NCI-H748 treated with DMSO at 0.1 percent for 48 hours (cell line): ENCODE measurements around the gene KLHDC7B.

Source experiments
- DNase-seq: peaks from one replicate; lab custom pipeline; 2025; lab: John Stamatoyannopoulos, UW

The KLHDC7B gene

GRCh38 chr22:50548040-50548920 lies 2.6 kb downstream of the KLHDC7B start:
- DNase-seq = no peak

GRCh38 chr22:50548921-50549790 lies 3.5 kb downstream of the KLHDC7B start:
- no peak for DNase-seq

DNA sequence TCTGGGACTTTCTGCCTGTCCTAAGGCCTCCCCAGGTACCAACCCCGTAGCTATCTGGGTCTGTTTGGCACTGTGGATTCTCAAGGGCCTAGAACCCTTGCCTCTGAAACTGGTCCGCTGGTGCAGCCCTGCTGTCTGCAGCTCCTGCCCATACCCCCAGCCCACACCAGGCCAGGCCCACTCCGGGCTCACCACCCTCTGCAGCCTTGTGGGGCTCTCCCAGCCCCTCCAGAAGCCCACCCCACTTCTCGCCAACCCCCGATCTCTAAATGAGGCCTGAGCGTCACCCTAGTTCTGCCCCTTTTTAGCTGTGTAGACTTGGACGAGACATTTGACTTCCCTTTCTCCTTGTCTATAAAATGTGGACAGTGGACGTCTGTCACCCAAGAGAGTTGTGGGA lies 4.7 kb downstream of the KLHDC7B start:
- no peak for DNase-seq

- no peak for DNase-seq
Measured at GRCh38 chr22:50551160-50551752, 5.6 kb downstream of the KLHDC7B start.

- no peak for DNase-seq
Measured at GRCh38 chr22:50553310-50553709, 7.6 kb downstream of the KLHDC7B start.

DNA sequence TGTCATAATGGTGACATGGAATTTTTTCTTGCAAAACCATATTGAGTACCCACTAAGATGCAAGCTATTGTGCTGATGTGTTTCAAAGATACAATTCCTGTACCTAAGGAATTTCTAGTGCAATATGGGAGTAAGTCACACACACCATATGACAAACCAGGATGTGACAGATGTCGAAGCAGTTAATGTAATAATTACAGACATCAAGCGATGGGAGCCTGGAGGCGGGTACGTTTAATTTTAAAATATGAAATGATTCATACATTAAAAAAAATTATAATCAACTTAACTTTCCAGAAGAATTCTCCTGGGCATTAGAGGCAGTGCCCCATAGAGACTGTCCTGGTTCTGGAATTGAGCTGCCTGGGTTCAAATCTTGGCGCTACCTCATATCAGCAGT lies 11.0 kb downstream of the KLHDC7B start:
- DNase-seq = no peak

DNA sequence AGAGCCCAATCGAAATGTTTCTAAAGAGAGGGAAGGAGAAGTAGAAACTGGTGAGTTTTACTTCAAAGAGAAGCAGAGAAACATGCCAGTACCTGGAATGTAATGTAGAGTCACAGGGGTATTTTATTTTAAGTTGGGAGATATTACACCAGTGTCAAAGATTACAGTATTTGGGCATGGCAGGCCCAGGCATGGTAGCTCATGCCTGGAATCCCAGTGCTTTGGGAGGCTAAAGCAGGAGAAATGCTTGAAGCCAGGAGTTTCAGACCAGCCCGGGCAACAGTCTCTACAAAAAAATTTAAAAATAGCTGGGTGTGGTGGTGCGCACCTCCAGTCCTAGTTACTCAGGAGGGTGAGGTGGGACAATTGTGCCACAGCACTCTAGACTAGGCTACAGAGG lies 14.3 kb downstream of the KLHDC7B start:
- DNase-seq = no peak

- no peak for DNase-seq
Measured at GRCh38 chr22:50561401-50562358, 16.0 kb downstream of the KLHDC7B start.

DNA sequence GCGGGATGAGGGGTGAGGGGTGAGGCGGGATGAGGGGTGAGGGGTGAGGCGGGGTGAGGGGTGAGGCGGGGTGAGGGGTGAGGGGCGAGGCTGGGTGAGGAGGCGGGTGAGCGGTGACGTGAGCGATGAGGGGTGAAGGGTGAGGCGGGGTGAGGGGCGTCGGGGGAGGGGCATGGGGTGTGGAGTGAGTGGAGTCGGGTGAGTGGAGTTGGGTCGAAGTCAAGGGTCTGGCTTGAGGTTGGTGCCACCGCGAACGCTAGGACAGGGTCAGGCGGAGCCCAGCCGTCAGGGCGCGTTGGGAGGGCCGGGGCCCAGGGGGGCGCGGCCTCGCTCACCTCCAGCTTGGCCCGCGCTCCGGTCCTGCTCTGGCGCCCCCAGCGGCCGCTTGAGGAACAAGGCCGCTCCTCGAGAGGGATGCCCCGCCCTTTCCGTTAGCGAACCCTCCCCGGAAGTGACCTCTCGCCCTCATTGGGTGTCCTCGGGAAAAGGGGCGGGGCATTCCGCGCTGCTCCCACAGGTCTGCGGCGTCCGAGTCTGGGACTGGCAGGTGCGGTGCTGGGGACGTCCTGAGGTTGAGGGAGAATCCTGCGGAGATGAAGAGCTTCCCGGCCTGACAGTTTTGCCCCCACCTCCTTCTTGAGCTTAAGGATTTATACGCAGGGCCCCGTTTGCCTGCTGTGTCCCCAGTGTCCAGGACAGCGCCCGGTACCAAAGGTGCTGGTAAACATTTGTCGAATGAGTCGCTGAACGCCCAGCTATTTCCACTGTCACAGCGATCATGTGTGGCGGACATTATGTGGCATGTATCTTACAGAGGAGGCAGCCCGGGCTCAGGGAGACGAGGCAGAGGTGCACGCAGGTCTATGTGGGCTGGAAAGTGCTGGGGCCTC lies 17.1 kb downstream of the KLHDC7B start, which contains the start of gene SYCE3:
Gene SYCE3, minus strand, starts transcription at position 397 of the 890 bp plus-strand sequence. CDS start 6,514 bp downstream, outside the sequence.
- DNase-seq = peak; percentile 89

- DNase-seq = peak; percentile 45
Measured at GRCh38 chr22:50563413-50564160, 17.9 kb downstream of the KLHDC7B start.

DNA sequence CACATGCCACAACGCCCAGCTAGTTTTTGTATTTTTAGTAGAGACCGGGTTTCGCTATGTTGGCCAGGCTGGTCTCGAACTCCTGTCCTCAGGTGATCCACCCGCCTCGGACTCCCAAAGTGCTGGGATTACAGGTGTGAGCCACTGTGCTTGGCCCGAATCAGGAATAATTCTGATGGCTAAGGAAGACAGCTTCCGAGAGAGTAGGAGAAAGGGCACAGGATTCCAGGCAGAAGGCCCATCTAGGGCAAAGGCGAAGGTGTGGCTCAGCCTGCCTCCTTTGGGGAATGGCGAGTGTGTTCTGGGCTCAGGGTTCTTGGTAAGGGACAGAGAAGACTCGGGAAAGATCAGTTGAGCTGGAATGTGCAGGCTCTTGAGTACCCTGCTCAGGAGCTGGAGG lies 18.6 kb downstream of the KLHDC7B start:
- no peak for DNase-seq

DNA sequence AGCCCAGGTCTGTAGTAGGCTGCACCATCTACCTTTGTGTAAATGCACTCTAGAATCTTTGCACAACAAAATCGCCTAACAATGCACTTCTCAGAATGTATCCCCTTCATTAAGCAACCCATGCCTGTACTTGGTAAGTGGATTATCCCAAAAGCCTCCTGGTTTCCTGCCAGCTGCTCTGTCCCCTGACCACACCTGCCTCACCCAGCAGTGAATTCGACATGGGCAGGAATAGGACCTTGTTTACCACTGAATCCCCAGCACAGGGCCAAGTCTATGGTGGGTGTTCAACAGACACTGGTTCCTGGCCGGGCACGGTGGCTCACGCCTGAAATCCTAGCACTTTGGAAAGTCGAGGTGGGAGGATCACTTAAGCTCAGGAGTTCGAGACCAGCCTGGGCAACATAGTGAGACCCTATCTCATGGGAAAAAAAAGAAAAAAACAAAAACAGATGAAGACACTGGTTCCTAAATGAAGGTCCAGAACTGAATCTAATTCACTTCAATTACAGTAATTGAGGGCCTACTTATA lies 22.1 kb downstream of the KLHDC7B start:
- no peak for DNase-seq

- DNase-seq = no peak
Measured at GRCh38 chr22:50568626-50569025, 22.9 kb downstream of the KLHDC7B start.

GRCh38 chr22:50569041-50569459 lies 23.4 kb downstream of the KLHDC7B start:
- DNase-seq = no peak

- no peak for DNase-seq
Measured at GRCh38 chr22:50569896-50570535, 24.3 kb downstream of the KLHDC7B start.

DNA sequence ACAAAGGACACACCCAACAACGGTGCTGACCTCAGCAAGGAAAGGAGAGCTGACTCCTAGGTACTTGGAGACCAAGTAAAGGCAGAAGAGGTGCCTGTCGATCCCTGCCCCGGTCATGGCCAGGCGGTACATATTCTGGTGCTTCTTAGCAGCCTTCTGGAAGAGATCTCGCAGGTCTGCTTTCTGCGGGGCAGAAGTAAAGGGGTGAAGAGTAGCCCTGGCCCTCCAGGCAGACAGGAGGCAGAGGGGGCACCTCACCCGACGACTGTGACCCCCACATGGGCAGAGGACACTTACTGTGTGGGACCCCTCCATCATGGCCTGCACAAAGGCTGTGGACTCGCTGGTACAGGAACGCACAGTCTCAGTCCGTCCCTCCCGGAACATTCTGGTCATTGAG lies 25.2 kb downstream of the KLHDC7B start:
- no peak for DNase-seq

DNA sequence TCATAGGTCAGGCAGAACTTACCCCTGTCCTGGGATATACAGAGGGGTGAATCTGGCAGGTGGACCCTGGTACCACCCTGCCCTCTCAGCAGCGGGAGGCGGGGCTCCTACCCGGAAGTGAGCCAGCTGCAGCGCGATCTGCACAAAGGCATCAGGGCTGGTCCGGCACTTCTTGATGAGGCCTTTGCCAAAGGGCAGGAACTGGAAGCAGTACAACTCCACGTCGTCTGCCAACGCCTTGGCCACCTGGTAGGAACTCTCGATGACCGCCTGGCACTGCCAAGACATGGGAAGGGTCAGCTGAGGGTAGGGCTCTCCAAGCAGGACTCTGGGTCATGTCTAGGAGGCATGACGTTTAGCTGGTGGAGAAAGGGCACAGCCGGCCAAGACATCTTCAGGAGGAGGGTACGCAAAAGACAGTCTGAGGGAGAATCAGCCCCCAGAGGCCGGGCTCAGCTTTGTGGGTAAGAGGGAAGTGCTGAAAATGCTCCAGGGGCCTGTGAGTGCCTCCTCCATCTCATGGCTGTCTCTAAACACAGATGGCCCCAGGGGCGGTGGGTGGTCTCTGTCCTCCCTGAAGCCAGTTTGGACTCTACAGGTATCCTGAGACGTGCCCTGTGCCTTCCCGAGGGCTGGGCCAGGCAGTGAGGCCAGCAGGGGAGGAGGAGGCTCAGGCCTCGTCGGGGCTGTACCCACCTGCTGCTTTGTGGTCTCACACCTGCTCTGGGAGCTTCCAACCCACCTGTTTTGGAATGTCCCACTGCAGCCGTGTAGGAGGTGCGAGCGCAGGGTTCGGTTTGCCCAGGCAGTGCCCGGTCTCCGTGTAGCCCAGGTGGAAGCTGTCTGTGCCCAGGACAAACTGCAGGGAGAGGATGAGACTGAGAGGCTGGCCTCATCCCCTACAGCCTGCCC lies 25.8 kb downstream of the KLHDC7B start:
- DNase-seq = no peak

- DNase-seq = no peak
Measured at GRCh38 chr22:50572965-50573364, 27.3 kb downstream of the KLHDC7B start.
